ENCODE data around the gene LTB4R.
A peak's percentile ranks its signal among the peaks of the same experiment; 100 is the strongest.

Gene LTB4R

GRCh38 chr14:24304019-24304387, 7.3 kb upstream of the LTB4R start:
- DNase-seq, result no peak

DNA sequence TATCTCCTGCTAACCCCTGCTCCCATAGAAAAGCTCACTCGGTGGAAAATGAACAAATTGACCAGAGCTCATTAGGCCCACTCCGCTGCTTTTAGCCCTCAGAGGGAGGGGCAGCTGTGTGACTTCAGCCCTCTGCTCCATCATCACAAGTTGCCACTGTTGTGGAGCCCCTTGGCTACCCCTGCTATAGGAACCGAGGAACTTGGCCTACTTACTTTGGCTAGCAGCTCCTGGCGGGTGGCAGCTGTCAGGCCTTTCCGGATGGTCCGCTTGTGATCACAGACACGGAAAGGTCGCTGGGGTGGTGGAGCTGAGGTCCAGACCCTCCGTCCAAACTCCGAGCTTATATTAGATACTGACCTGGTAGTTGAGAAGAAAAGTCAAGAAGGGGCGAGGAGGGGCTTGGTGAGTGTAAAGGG, 4.1 kb upstream of the LTB4R start:
- DNase-seq, result no peak

DNA sequence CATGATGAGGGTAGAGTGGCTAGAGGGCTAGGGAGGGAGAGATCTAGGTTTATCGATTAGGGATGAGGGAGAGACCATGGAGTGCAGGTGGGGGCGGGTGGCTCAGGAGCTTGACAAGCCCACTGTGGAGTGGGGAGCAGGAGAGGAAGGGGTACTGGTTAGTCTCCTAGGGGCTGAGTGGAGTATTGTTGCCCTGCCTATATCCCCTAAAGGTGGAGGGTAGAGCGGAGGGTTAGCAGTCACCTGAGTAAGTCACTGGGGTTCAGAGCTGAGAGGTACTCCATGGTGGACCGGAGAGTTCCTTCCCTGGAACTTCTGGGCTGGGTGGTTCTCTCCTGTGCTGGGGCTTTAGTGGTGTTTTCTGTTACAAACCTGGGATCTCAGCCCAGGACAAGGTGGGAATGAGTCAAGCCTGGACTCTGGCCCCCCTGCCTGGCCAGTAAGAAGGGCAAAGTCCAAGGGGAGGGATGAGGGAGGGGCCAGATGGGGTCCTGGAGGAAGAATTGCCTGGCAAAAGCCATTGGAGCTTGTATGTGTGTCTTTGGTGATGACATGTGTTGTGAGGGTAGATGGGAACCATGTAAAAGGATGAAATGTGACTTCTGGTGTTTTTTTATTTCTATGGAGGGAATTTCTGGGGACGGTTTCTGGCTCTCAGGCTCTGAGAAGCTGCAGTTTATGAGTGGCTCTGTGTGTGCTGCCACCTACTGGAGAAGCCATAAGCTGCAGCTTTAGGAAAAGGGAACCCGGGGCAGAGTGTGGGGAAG, 3.5 kb upstream of the LTB4R start, which contains the start of gene CIDEB:
Gene CIDEB (minus strand): TSS at position 403 of the 767 bp plus-strand sequence. CDS start 119 bp downstream, at position 284.
- peak; percentile 52 for DNase-seq

- no peak for DNase-seq
Observed at GRCh38 chr14:24308342-24309124, 2.8 kb upstream of the LTB4R start.

GRCh38 chr14:24309538-24310264, 1.6 kb upstream of the LTB4R start, which contains the start of gene LTB4R2:
Gene LTB4R2 (plus strand): TSS chr14:24310140. CDS start chr14:24310665, 525 bp downstream.
- DNase-seq, result no peak

DNA sequence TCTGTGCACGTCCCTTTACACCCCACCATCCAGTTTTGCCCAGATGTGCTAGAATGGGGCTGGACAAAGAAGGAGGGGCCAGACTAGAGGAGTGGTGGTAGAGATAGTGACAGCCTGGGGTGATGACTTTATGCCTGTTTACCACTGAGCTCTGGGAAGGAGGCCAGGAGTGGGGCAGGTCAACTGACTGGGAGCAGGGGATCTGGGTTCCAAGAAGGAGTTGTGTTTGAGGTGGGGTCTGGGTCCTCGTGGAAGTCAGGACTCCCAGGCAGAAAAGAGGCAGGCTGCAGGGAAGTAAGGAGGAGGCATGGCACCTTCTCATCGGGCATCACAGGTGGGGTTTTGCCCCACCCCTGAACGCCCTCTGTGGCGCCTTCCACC, 1.0 kb upstream of the LTB4R start:
- DNase-seq, result no peak

- DNase-seq, result no peak
Observed at GRCh38 chr14:24311837-24312615, 724 bp downstream of the LTB4R start.

- no peak for DNase-seq
Observed at GRCh38 chr14:24312736-24313507, 1.6 kb downstream of the LTB4R start.

- DNase-seq, result no peak
Observed at GRCh38 chr14:24313913-24314312, 2.6 kb downstream of the LTB4R start.

DNA sequence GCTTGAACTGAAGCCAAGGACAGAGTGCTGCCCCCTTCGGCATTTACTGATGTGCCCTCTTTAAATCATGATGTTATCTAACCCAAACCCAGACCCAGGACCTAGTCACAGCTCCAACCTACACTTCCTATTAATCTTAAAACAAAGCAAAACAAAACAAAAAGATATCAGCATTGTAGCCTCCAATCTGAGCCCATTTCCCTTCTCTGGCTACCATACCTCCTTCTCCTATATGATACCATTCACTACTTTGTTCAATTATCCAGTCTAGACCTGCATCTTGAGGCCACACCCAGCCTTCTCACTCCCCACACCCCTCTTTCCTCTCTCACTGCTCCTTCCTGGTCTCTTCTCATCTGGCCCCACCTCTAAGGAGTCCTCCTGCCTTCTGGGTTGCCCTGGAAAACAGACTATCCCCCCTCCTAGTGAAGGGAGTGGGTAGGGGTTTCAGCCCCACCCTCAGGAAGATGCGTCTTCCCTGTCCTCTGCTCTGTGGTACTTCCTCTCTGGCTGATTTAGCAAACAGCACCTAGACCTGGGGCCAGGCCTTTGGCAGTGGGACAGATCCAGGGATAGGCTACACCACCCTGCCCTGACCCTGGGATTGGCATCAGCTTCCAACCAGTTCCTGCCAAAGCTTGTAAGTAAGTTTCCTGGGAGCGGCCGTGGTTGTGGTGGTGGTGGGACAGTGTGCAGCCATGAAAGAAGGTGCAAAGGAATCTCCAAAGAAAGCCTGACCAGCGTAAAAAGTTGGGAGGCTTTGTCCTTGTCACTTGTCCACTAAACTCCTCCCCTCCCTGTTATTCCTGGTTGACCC, 3.3 kb downstream of the LTB4R start:
- DNase-seq, result no peak

- no peak for DNase-seq
Observed at GRCh38 chr14:24315243-24315806, 4.0 kb downstream of the LTB4R start.

- DNase-seq, result no peak
Observed at GRCh38 chr14:24315807-24316596, 4.7 kb downstream of the LTB4R start.

DNA sequence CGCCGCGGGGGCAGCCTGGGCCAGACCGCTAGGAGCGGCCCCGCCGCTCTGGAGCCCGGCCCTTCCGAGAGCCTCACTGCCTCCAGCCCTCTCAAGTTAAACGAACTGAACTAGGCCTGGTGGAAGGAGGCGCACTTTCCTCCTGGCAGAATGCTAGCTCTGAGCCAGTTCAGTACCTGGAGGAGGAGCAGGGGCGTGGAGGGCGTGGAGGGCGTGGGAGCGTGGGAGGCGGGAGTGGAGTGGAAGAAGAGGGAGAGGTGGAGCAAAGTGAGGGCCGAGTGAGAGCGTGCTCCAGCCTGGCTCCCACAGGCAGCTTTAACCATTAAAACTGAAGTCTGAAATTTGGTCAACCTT, 5.3 kb downstream of the LTB4R start:
- DNase-seq, result no peak

- DNase-seq, result peak; percentile 16
Observed at GRCh38 chr14:24317141-24317928, 6.0 kb downstream of the LTB4R start.

DNA sequence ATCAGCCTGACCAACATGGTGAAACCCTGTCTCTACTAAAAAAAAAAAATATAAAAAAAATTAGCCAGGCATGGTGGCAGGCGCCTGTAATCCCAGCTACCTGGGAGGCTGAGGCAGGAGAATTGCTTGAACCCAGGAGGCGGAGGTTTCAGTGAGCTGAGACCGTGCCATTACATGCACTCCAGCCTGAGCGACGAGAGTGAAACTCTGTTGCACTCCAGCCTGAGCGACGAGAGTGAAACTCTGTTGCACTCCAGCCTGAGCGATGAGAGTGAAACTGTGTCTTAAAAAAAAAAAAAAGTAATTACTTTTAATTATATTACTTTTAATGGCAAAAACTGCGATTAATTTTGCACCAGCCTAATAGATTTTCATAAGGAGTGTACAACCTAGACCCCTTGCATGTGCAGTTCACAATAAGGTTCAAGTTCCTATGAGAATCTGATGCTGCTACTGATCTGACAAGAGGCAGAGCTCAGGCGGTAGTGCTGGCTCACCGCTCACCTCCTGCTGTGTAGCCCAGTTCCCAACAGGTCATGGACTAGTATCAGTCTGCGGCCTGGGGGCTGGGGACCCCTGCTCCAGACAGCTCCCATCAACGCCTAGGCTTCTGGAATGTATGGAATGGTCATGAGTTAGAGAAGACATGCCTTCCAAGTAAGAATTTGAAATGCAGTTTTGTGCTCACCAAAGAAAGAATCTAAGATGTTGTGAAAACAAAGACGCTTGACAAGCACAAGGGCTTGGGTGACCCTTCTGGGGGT, 10.1 kb downstream of the LTB4R start:
- no peak for DNase-seq

GRCh38 chr14:24322672-24323071, 11.4 kb downstream of the LTB4R start:
- no peak for DNase-seq

GRCh38 chr14:24323341-24323740, 12.0 kb downstream of the LTB4R start:
- DNase-seq, result no peak

DNA sequence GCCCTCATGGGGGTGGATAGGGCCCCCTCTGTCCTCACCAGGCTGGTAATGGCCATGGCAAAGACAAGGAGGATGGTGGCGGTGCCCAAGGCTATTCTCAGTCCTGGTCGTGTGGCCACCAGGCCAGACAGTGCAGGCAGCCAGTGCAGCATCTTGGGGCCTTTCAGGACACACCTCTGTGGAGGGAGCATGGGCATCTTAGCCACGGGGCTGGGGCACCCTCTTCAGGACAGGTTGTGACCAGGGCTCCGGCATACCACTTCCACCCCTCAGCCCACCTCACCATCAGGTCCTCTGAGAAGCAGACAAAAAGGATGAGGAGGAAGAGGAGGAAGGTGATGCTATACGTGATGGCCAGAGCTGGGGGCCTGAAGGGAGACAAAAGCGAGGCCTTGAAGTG, 12.7 kb downstream of the LTB4R start:
- DNase-seq, result no peak

All from fibroblast of upper back skin (primary cell).